GM19455 (cell line): ENCODE data around the gene HECW1.
"Not testable (repeated sequence)": the region's sequence is repeated elsewhere in the genome, so short reads cannot be mapped to it uniquely, and the experiment has no call there.

ENCODE experiments used
- ATAC-seq: cut with Tn5 transposase; IDR thresholded peaks from one replicate; pipeline ENCODE4 v1.9.1; 2021; ENCODE audit not compliant: unreplicated experiment

HECW1 gene

DNA sequence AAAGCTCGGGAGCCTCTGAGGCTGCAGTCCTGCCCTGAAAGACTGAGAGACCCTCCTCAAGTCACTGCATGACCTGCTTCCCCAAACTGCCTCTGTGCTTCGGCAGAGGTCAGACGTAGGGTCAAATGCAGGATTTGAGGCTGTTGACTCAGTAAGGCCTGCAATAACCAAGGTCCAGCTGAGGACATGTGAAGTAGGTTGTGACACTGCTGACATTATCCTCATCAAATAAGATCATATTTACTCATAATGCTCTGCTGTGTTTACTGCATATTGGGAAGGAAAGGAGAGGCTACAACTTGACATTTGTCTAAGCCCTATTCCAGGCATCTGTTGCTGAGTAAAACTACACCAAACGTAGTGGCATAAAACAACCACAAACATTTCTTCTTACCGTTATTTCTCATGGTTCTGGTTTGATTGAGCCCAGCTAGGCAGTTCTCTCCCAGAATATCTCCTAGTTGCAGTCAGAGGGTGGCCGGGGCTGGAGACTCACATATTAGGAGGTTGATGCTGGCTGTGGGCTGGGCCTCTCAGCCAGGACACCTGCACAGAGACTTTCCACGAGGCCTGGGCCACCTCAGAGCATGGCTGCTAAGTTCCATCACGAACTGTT is 348.4 kb downstream of the HECW1 start:
- ATAC-seq, result no peak

DNA sequence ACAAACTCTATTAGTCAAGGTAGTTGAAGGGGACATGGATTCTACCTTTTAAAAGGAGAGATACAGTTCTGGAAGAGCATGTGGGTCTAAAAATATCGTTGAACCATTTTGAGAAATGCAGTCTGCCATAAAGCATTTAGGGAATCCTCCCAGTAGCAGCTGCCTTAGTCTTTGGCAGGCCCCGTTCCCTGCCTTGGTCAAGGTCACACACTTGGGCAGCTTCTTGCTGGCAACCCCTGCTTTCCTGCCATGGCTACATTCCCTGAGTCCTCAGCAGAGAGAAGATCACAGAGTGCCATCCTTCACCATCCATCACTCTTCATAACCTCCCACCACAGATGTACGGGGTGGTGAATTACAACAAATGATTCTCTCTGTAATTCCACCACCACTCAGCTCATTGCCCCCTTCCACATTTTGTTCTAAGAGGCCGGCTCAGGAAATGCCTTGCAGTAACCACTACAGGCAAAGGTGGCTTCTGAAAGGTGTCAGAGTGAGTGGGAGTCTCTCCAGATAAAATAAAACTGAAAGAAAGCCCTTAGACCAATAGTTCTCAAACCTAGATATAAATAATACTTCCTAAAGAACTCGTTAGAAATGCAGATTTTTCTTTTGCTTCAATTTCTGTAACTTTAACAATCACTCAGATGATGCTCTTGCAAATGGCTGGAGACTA is 349.0 kb downstream of the HECW1 start:
- no peak for ATAC-seq

DNA sequence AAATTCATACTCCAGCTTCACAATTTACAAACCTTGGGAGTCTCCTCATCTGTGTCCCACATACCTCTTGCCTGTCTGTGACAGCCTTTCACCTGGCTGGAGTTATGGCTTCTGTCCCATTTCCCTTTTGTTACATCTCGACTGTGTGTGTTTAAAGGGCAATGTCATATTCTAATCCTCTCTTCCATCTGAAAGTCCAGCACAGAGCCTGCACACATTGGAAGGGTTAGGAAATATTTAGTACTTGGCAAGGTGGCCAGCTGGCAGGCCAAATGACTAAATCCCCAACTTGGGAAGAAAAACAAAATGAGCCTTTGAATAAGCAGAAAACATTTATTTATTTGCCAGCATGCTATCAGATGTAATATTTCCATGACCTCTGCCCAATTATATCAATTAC is 350.4 kb downstream of the HECW1 start:
- no peak for ATAC-seq

DNA sequence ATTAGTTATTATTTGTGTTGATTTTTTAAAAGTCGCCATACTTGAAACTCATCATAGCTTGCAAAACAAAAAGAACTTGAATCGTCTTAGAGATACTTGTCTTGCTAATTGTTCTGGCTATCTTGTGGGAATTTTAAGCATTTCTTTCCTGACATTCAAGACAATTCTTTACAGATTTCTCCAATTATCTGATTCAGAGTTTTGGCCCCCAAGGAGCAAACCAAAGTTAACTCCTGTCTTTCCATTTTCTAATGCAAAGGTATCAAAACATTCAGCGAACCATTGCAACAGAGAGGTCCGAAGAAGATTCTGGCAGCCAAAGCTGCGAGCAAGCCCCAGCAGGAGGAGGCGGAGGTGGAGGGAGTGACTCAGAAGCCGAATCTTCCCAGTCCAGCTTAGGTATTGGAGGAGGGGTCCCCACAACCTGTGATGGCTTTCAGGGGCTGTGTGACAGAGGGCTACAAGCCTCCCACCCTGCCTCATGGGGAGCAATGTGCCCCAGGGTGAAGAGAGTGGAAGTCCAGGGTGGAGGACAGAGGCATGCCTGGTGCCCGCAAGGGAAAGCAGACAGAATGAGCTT is 351.0 kb downstream of the HECW1 start:
- ATAC-seq, result no peak

DNA sequence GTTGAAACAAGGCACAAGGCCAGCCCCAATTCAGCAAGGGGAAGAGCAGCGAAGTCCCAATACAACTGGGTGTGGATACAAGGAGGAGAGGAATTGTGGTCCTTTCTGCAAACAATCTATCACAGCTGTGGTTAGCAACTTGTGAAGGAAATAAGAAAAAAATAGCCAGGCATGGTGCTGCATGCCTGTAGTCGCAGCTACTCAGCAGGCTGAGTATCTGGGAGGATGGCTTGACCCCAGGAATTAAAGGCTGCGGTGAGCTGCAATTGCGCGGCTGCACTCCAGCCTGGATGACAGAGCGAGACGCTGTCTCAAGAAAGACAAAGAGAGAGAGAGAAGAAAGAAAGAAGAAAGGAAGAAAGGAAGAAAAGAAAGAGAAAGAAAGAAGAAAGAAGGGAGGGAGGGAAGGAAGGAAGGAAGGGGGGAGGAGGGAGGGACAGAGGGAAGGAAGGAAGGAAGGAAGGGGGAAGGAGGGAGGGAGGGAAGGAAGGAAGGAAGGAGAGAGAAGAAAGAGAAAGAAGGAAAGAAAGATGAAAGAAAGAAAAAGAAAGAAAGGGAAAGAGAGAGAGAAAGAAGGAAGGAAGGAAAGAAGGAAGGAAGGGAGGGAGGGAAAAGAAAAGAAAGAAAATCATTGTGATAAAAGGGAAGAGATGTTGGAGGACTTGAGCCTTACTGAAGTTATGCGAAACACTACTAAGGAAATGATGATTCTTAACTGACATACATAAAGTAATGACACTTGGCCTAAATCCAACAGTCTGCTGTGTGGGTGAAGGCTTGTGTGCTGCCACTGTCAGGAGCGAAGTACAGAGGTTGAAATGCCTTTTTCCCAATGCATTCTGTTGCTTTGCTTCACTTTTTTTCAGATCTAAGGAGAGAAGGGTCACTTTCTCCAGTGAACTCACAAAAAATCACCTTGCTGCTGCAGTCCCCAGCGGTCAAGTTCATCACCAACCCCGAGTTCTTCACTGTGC is 353.4 kb downstream of the HECW1 start:
- ATAC-seq, result no peak

DNA sequence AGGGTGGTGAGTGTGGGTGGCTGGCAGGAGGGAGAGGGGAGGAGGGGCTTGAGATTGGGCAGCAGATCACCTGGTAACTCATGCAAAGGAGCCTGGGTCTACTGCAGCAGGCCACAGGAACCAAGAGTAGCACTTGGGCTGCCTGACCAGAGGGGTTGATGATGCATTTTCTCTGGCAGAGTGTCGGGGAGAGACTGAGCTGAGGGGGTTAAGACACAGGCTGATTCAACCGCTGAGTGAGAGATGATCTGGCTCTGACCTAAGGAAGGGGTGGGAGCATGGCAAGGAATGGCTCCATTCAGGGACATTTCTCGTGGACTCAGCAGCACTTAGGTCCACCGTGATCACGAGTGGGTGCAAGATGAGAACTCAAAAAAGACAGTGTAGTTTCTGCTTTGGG is 355.0 kb downstream of the HECW1 start:
- no peak for ATAC-seq

DNA sequence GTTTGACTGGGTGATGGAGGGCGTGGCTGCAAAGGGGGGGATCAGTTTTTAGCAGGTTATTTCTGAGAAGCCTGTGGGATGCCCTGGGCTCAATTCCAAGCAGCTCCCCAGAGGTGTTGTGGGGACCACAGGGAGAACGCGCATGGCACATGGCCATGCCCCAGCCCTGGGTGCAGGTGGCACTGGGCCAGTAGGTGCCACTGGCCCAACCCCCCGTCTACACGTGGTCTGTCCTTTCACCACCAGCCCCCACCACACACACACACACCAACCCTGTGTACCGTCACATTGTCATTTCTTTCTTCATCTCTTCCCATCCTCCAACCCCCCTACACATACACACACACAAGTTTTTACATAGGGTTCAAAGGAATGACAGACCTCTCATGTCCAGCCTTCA is 355.4 kb downstream of the HECW1 start:
- ATAC-seq, result no peak

DNA sequence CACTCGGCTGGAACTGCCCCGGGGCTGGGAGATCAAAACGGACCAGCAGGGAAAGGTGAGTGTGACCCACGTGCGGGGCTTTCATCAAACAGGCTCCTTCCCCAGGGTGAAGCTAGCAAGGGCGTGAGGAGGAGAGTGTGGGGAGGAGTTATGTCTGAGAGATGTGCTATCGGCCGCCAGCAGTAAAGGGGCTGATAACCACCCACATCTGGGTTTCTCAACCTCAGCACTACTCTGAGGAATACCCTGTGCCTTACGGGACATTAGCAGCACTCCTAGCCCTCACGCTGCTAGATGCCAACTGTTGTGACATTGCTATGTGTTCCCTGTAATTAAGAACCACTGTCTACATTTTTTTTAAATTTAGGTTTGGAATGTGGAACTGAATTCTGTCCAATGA is 356.6 kb downstream of the HECW1 start:
- no peak for ATAC-seq

DNA sequence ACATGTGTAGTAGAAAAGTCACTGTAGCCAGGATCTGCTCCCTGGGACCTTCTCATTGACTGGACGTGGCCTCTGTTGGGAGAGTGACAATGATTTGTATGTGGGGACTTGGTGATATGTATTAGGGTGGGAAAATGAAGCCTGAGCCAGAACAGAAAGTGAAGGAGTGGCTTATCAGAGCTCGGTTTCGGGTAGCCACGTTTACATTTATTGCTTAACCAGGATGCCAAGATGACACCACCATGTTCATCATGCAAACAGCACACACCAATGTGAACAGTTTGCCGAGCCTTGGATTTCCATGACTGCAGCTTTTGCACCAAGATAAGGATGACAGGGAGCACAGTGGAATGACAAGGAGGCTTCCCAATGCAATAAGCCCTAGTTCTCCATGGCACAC is 357.7 kb downstream of the HECW1 start:
- ATAC-seq, result no peak

DNA sequence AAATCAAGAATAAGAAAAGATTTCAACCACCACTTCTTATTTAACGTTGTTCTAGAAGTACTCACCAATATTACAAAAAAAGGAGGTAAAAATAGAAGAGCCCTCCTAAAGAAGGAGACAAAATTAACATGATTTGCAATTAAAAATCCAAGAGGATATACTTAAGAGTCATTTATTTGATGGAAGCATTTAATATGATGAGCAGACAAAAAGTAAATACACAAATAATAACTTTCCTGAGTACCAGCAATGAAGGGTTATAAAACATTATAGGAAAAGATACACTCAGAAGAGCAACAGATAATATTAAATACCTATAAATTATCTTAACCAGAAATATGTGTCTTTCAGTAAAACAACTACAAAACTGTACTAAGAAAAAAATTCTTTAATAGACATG is 363.5 kb downstream of the HECW1 start:
- ATAC-seq, result no peak

DNA sequence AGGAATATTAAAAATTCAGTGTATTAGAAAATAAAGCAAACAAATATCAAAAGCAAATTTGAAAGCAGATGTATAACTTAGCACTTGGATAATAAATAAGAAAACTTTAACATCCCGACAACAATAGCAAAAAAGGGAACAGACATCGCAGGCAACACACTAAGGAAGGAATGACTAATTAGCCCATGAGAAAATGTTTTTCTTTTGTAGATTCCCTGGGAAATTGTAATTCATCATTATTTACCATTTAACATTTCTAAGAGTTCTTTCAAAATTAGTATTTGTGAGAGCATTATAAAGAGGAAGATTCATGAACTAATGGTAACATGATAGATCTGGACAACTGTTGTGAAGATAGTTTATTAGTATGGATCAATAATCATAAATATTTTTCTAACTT is 364.4 kb downstream of the HECW1 start:
- ATAC-seq, result no peak

DNA sequence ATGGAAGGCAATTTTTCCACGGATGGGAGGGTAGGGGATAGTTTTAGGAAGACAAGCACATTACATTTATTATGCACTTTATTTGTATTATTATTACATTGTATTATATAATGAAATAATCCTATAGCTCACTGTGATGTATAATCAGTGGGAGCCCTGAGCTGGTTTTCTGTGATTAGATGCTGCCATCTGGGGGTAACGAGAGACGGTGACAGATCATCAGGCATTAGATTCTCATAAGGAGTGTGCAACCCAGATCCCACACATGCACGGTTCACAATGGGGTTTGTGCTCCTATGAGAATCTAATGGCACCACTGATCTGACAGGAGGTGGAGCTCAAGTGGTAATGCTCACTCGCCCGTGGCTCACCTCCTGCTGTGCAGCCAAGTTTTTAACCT is 366.6 kb downstream of the HECW1 start:
- ATAC-seq, result no peak

DNA sequence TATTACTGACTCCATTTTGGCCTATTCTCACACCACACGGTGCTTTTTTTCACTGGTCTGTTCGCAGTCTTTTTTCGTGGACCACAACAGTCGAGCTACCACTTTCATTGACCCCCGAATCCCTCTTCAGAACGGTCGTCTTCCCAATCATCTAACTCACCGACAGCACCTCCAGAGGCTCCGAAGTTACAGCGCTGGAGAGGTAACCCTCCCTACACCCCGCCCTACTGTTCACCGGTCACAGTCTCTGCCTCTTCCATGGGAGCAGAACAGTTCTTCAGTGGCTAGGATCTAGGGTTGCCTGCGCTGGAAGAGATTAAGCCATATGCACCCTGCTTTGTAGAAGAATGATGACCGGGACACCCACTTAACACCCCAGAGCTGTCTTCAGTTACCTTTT is 367.1 kb downstream of the HECW1 start:
- no peak for ATAC-seq

DNA sequence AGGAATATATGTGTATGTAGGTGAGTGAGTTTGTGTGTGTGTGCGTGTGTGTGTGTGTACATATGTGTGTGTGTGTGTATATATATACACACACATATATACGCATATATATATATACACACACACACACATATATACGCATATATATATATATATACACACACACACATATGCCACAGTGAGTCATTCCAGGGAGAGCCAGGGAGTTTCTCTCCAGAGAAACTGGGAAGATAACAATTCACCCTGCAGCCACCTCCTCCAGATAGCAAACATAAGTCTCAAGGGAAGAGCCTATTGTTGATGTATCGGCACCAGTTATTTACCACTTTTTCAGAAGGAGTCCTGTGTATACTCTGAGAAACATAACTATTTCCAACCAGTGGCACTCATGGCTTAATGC is 368.1 kb downstream of the HECW1 start:
- ATAC-seq, result no peak

DNA sequence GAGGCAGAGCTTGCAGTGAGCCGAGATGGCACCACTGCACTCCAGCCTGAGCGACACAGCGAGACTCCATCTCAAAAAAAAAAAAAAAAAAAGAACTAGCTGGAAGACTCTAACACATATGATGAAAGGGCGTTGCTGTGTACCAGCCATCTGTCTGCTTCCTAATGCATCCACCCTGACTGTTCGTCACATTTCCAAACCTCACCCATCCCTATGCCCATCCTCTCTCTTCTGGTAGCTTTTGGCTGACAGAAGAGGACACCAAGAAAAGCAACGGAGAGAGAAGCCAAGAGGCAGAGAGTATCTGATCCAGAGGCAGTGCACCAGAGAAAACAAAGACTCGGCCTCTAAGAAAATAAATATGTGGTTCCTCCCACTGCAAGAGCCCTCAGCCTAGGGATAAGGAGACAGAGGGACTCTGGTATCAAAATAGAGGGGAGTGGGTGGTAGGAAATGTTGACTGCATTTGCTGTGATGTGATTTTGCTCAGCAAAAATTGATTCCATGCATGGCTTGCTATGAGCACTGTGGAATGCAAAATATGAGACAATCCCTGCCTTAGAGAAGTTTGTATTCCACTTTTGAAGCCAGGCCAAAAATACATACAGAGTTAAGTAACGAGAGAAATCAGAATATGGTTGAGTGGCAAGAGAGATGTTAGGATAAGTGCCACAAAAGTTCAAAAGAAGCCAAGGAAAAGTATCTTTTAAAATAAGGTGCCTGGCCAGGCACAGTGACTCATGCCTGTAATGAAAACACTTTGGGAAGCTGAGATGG is 369.6 kb downstream of the HECW1 start:
- no peak for ATAC-seq

DNA sequence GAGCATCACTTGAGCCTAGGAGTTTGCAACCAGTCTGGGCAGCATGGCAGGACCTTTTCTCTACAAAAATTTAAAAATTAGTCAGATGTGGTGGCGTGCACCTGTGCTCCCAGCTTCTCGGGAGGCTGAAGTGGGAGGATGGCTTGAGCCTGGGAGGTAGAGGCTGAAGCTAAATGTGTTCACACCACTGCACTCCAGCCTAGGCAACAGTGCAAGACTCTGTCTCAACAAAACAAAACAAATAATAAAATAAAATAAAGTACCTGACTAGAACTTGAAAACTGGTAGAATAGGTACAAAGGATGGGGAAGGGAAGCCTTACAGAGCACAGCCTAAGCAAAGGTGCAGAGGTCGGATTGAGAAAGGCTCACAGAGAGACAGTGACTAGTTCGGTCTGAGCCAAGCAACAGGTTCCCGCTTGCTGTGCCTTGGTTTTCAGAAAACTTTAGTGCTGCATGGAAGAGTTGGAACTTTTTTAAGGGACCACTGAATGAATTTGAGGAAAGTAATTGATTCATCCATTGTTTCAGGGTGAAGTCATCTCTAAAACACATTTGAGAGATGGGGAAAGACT is 370.3 kb downstream of the HECW1 start:
- ATAC-seq, result no peak

DNA sequence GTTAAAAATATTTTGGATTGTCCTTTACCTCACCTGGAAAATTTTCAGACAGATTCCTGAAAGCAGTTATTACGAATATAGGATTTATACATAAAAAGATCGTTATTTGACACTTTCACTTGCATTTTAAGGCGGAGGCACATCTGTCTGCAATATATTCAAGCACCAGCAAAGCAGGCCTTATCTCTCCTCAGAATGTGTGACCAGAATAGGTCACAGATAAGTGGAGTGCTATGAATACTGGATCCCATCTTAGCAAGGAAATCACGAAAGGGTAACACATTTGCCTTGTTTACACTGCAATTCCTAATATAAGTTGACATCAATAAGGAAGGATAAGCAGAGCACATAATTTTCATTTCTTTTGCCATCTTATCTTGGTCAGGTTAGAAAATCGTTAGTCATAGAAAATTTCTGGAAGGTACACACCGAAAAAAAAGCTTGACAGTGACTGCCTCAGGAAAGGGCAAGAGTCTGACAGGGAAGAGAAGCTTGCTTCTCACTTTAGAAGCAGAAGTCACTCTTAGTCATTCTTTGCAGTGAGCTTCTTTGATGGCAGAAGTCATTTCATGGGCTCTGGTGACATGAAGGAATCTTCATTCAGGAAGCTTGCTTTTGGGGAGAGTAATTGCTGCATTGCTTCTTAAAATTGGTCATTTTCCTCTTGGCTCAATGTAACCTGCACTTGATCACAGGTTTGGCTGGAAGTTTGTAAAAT is 372.4 kb downstream of the HECW1 start:
- ATAC-seq, result no peak

DNA sequence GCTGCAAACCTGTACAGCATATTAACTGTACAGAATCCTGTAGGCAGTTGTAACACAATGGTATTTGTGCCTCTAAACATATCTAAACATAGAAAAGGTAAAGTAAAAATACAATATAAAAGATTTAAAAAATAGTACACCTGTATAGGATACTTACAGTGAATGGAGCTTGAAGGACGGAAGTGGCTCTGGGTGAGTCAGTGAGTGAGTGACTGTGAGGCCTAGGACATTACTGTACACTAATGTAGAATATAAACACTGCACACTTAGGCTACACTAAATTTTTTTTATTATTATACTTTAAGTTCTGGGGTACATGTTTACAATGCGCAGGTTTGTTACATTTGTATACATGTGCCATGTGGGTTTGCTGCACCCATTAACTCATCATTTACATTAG is 373.1 kb downstream of the HECW1 start:
- no peak for ATAC-seq

DNA sequence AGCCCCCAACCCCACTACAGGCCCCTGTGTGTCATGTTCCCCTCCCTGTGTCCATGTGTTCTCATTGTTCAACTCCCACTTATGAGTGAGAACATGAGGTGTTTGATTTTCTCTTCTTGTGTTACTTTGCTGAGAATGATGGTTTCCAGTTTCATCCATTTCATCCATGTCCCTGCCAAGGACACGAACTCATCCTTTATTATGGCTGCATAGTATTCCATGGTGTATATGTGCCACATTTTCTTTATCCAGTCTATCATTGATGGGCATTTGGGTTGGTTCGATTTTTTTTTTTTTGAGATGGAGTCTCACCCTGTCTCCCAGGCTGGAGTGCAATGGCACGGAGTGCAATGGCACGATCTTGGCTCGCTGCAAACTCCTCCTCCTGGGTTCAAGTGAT is 373.6 kb downstream of the HECW1 start:
- not testable (repeated sequence) for ATAC-seq

DNA sequence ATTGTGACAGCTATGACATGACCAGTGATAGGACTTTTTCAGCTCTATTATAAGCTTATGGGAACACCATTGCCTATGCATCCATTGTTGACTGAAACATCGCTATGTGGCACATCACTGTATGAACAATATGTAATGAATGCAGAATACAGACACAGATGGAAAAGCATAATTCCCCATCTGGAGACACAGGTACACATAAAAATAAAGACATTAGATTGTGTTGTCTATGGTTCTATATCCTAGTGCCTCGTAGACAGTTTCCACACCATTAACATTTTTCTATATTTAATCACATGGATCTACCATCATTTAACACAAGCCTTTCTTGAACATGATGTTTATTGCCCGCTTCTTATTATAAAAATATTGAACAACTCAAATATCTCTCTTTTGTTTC is 374.2 kb downstream of the HECW1 start:
- no peak for ATAC-seq
